HG03139 (cell line): ENCODE data around the gene SPSB4.
"Not testable (repeated sequence)": the region's sequence is repeated elsewhere in the genome, so short reads cannot be mapped to it uniquely, and the experiment has no call there.

Source experiments
- ATAC-seq: cut with Tn5 transposase; IDR thresholded peaks from one replicate; pipeline ENCODE4 v1.9.1; 2021; ENCODE audit not compliant: unreplicated experiment

SPSB4 gene

GRCh38 chr3:141114179-141114745 lies 63.1 kb downstream of the SPSB4 start:
- no peak for ATAC-seq

GRCh38 chr3:141114816-141115460 lies 63.8 kb downstream of the SPSB4 start:
- no peak for ATAC-seq

- no peak for ATAC-seq
Measured at GRCh38 chr3:141115789-141116541, 64.8 kb downstream of the SPSB4 start.

- ATAC-seq, result no peak
Measured at GRCh38 chr3:141116721-141117120, 65.6 kb downstream of the SPSB4 start.

- ATAC-seq, result not testable (repeated sequence)
Measured at GRCh38 chr3:141117982-141118381, 66.8 kb downstream of the SPSB4 start.

GRCh38 chr3:141122455-141123030 lies 71.4 kb downstream of the SPSB4 start:
- no peak for ATAC-seq

- ATAC-seq, result no peak
Measured at GRCh38 chr3:141123677-141124410, 72.7 kb downstream of the SPSB4 start.

GRCh38 chr3:141124715-141125114 lies 73.6 kb downstream of the SPSB4 start:
- ATAC-seq, result no peak

GRCh38 chr3:141125351-141125750 lies 74.2 kb downstream of the SPSB4 start:
- ATAC-seq, result no peak

- no peak for ATAC-seq
Measured at GRCh38 chr3:141126661-141127343, 75.7 kb downstream of the SPSB4 start.

- ATAC-seq, result no peak
Measured at GRCh38 chr3:141127344-141128125, 76.4 kb downstream of the SPSB4 start.

GRCh38 chr3:141128126-141128777 lies 77.1 kb downstream of the SPSB4 start:
- ATAC-seq, result no peak

GRCh38 chr3:141129049-141129448 lies 77.9 kb downstream of the SPSB4 start:
- no peak for ATAC-seq

GRCh38 chr3:141129541-141130011 lies 78.4 kb downstream of the SPSB4 start:
- no peak for ATAC-seq

GRCh38 chr3:141143517-141143916 lies 92.4 kb downstream of the SPSB4 start:
- ATAC-seq, result no peak

- no peak for ATAC-seq
Measured at GRCh38 chr3:141146979-141147470, 95.9 kb downstream of the SPSB4 start.

GRCh38 chr3:141147657-141148056 lies 96.5 kb downstream of the SPSB4 start:
- ATAC-seq, result no peak

GRCh38 chr3:141148169-141148568 lies 97.0 kb downstream of the SPSB4 start:
- no peak for ATAC-seq

- no peak for ATAC-seq
Measured at GRCh38 chr3:141148770-141149169, 97.6 kb downstream of the SPSB4 start.
